HG03060 (cell line): ENCODE results near the gene SCAI.
"Not testable (repeated sequence)": the region's sequence is repeated elsewhere in the genome, so short reads cannot be mapped to it uniquely, and the experiment has no call there.

Source experiments
- ATAC-seq: cut with Tn5 transposase; IDR thresholded peaks from one replicate; pipeline ENCODE4 v1.9.1; 2021; ENCODE audit warnings: low read depth, moderate number of reproducible peaks; ENCODE audit not compliant: unreplicated experiment

SCAI gene

DNA sequence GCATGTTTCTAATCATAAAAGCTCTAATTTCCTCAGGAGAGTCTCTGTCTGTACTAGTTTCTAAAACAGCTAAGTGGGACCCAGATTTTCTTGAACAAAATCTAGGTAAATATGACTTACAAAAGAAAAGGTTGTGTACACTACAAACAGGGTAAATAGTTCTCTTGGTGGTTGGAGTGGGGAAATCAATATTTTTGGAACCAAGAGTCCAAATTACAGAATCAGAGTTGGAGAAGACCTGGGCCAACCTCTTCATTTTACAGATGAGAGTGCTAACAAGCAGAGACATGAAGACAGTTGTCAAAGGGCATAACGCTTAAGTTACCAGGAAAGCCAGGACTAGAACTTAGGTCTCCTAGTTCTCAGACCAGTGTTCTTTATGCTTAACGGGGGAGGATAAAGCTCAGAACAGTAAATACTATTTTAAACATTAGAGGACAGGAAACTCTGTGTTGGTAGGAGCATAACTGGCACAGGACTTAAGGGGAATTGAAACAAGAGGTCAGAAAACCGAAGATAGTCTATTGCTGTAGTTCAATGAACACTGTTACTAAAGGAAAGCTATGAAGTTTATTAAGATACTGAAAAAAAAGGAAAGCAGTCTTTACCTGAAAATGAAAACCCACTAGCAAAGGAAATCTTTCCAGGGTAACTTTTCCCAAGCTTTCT lies 193.1 kb downstream of the SCAI start:
- ATAC-seq = no peak

DNA sequence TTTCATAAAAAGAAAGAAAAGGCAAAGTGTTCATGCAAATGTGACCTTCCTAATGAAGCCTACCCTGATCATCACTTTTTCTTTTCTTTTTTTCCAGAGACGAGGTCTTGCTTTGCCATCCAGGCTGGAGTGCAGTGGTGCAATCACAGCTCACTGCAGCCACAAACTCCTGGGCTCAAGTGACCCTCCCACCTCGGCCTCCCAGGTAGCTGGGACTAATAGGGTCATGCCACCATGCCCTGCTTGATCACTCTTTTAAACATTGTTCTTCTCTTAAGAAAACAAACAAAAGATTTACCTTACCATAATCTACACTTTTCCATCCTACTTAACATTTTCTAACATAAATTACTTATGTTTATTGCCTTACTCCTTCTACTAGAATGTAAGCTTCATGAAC lies 193.9 kb downstream of the SCAI start:
- no peak for ATAC-seq

DNA sequence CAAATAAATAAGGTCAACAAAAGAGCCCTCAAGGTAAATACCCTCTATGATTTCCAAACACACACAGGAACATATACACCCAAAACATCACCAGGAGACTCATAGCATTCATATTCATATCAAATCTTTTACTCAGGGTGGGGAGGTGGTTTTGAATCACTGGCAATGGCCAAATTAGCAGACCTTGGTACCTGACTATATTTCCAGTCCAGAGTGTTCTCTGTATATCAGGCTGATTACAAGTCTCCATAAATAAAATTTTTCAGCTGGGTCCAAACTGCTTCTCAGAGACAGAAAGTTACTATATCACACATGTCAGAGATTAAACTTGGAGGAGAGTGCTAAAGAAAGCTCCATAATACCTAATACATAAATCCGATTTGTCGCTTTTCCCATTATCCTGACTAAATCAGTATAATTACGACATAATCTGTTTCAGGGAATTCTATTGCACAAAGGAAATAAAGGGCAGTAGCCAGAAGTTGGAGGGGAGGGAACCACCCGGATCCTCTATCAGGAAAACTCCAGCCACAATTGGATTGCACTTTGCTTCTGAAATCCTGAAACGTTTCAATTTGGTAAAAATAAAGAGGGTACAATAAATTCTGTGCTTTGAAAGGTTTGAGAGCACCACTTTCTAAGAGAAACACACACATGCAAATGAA lies 195.5 kb downstream of the SCAI start:
- no peak for ATAC-seq

DNA sequence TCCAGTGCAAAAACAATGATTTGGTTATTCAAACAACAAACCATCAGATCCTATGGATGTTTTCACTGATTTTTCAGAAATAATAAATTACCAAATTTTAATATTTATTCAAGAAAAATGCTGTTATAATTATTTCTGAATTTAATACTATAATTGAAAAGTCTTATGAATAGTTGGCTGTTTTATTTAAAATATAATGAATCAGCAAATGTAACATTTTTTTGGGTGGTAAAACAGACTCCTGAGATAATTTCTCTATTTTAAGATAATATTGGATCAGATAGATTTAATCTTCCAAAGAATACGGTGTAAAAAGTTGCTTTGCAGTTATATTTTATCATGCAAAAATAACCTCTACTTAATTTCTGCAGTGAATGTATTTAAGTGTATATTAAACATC lies 197.2 kb downstream of the SCAI start:
- ATAC-seq = no peak

DNA sequence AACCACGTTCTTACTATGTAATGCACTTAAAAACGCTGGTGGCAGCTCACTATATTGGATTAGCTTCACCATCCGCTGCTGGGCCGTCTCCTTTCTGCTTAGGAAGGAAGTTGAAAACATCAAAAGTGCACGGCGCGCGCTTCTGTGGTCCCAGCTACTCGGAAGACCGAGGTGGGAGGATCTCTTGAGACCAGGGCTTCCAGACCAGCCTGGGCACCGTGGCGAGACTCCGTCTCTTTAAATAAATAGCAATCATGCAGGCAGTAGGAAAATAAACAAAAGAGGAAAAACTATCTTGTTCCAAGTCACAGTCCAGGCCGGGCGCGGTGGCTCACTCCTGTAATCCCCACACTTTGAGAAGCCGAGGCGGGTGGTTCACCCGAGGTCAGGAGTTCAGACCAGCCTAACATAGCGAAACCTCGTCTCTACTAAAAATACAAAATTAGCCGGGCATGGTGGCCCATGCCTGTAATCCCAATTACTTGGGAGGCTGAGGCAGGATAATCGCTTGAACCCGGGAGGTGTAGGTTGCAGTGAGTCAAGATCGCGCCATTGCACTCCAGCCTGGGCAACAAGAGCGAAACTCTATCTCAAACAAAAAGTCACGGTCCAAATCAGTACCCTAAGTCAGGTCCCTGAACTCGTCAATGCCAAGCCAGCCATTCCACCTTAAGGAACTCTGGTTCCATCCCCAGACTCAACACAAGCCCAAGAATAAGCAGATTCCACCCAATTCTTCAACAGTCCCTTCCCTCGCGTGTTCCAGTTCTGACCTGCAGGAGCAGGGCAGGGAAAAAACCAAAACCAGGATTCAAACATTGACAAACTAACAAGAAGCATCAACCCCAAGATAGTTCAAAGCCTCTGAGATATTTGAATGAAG lies 201.4 kb downstream of the SCAI start:
- ATAC-seq = peak; percentile 20

DNA sequence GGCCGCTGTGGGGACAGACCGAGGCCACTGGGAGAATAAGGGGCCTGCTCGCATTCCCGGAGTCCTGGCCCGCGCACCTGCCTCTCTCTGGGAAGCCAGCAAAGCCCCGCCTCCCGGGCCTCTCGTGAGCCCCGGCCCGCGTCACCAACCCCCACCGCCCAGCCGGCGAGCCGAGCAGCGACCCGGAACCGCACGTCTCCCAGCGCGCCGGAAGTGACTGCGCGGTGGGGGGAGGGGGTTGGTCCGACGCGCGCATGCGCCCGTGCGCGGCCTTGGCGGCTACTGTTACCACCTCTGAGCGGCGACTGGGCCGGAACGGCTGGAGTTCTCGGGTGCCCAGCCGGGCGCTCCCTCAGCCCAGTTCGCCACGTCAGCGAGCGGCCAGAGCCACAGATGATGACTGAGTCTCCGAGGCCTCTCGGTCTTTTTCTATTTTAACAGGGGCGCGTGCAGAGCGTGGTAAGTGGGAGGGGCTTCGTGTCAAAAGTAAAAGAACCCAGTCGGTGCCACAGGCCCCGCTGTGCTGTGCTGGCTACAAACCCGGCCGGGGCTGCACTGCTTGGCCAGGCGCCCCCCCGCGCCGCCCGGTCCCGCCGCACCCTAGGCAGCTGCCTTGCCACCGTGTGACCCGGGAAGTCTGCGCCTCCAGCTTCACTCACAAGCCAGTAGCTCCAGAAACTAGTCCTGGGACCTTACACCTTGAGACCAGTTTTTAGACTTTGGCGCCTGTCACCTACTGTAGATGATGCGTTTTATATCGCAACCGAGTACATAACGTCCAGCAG lies 202.2 kb downstream of the SCAI start, which contains the start of gene GOLGA1:
GOLGA1 (minus strand) TSS at position 190 of the 785 bp plus-strand sequence. CDS start 2,372 bp downstream, outside the sequence.
- ATAC-seq = peak; percentile 67

DNA sequence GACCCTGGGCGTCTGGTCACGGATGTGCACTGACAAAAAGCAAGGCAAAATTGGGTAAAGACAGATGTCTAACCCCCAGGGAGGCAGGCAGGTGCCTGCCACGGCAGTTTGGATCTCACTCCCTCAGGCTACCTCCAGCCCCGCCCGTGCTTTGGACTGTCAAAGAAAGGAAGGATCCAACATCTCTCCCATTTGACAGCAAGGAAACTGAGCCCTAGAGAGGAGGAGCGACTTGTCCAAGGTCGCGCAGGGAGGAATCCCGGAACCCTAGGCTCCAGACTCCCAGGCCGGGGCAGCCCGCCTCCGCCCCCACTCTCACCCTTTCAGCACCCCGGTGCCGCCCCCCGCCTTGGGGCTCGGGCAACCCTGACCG lies 202.8 kb downstream of the SCAI start:
- ATAC-seq = peak; percentile 10

DNA sequence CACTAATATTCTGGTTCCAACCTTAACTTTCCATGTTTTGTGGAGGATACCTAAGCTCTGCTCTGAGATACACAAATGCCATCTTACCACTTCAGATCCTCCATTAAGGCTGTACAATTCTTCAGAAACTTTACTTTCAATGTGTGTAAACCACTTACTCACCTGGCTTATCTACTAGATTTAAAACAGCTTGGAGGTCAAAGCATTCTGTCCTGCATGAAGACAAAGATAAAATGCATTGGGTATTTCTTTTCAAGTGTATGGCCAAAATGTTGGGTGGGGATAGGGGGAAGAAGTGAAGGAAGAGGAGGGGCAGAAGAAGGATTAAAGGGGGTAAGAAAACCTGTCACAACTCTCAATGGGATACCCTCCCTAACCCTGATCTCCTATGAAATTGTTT lies 203.4 kb downstream of the SCAI start:
- ATAC-seq = no peak

DNA sequence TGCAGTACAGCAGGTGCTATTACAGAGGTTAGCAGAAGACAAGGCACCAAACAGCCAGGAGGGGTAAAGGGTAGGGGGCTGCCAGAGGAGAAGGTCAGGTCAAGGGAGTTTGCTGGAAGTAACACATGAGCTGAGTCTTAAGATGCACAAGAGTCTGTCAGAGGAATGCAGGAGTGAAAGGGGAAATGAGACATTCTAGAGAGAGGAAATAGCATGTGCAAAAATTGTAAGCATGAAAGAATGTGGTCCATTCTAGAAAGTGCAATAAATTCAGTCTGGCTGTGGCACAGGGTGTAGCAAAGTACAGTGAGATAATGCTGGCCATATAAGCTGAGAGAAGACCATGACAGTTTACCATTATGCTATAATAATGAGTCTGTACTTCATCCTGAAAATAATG lies 209.0 kb downstream of the SCAI start:
- no peak for ATAC-seq

DNA sequence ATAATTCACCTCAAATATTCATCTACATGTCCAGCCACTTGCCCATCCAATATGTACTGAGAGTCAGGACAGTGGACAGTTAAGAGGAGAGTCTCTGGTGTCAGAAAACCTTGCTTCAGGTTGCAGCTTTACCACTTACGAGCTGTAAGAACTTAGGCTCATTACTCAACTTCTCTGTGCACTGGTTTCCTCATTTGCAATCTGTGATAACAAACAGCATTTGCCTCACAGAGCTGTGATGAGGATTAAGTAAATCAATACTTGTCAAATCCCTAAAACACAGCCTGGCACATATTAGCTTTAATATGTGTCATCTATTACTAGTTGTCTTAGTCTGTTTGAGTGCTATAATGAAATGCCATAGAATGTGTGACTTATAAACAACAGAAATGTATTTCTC lies 211.0 kb downstream of the SCAI start:
- ATAC-seq = no peak

DNA sequence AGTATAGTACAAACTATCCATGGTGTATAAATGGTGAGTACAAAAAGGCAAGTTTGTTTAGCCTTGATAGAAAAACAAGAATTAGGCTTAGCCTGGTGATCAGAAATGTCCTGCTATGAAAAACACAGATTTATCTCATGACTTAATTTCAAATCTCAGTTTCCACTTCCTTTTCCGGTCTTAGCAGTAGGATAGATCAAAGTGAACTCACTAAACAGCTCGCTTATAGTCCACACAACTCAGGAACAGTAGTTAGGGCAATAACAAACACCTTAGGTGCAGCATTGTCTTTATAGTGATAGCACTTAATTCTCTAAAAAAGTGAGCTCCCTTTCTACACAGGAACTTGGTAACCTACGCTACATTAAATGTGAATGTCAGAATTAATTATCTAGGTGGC lies 213.9 kb downstream of the SCAI start:
- no peak for ATAC-seq

DNA sequence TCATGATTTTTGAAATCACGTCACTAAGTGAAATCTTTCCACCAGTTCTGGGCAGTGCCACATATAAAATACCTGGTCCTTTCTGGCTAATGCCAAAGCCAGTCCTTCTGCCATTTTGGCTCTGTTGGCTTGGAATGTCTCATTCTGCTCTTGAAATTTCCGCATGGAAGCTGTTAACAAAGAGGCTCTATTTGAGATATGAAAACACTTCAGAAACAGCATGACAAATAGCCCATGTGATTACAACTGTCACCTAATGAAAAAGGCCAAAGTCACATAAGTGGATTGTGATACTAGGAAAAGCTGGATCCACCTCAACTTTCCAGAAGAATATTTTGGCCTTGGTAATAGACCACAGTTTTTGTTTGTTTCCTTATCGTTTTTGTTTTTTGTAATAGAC lies 215.2 kb downstream of the SCAI start:
- no peak for ATAC-seq

DNA sequence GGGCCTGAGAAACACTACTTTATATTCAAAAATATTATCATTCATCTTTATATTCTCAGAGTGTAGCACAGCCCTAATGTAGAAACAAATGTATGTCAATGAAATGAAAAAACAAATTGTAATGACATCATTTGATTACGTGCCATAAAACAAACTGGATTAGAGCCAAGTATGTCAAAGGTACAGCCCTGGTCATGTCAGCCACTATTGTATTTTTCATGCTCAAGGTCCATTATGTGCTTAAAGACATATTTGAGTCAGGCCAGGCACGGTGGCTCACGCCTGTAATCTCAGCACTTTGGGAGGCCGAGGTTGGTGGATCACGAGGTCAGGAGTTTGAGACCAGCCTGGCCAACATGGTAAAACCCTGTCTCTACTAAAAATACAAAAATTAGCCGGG lies 222.9 kb downstream of the SCAI start:
- ATAC-seq = not testable (repeated sequence)

DNA sequence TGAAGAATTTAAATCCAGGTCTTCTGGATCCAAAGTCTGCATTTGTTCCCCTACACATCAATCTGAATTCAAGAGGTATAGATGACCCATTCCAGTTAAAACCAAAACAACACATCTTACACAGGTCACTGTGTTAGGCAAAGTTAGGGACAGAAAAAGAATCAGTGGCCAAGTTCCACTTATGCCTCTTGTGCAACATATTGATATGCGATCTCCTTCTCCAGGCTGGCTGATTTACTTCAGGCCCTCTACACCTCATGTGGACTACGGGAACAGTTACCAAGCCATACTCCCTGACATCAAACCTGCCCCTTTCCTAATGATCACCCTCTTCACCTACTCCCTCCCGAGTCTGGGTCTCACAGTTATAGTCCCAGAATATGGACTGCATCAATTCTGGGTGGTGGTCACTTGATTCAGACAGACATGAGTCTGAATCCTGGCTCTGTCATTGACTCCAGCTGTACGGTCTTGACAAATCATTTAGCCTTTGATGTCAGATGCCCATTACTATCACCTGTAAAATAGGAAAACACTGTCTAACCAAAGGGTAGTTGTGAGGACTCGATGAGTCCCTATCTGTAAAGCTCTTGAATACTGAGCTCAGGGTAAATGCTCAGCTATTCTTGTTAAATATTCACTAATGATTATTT lies 228.4 kb downstream of the SCAI start:
- ATAC-seq = no peak

DNA sequence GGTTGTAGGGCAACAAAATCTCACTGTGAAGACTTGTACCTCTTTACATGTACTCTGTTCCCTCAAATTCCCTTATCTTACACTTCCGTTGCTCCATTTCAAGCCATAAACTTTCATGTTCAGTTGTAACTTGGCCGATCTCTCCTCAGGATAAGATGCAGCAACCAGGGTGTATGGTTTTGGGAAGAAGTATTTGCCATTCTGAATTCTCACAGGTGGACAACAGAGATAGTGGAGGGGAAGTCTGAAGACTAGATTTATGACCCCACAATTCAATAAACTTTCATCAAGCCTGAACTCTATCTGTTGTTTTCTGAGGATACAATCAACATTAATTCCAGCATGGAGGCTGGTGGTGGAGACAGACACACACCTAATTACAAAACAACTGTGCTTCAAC lies 229.9 kb downstream of the SCAI start:
- no peak for ATAC-seq

DNA sequence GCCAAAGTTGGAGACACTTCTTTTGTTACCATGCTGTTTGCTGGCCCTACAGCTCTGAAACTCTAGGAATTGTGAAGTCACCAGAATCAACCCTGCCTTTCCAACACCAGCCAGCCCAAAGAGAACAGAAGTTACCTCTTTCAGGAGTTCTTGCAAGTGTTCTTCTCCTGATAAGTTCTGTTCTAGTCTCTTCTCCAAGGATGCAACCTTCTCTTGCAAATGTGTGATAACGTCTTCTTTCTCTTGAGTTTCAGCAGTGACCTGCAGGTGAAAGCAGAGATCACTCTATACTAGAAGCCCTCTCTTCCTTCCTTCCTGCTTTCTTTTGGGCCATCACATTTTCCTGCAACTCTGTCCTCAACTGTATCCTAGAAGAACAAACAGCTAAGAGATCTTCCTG lies 231.6 kb downstream of the SCAI start:
- no peak for ATAC-seq

DNA sequence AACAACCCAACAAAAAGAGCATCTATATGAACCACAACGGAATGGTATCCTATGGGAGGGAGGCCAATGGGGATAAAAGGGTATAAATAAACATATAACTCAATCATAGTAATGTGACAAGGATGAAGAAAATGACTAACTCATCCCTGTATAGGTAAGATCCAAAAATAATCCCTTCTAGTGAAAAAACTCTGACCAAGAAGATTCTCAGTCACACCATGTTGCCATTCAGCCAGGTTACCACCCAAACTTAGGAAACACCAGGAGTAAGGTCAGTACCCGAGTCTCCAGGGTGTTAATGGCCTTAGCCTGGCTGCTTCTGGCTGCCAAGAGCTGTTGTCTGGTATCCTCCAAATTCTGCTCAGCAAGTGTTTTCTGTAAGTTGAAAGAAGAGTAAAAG lies 235.2 kb downstream of the SCAI start:
- no peak for ATAC-seq

DNA sequence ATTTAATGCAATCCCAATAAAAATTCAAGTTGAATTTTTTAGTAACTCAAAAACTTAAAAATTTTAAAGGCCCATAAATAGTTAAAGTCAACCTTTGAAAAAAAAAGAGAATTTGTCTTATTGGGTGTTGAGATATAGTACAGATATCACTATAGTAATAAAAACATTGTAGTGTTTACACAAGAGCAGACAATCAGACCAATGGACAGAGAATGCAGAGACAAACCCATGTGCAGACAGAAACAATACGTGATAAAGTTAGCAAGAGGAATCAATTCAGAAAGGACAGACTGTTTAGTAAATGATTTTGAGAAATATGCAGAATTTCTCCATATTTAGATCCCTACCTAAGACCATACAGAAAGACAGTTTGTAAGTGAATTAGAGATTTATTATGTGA lies 236.4 kb downstream of the SCAI start:
- ATAC-seq = no peak

DNA sequence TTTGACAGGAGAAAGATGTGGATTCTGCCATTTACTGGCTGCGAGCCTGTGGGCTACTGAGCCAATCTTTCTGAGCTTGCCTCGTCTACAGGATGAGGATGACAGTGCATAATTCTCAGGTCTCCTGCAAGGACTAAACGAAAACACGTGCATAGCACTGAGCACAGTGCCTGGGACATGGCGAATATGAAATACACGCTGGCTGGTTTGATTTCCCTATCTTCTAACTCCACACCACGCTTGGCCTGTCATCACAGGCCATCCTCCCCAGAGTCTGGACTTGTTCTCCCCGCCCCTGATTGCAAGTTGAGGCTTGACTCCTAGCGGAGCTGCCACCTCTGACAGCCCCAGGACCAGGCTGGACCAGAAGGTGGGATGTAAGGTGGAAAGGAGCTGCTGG lies 243.5 kb downstream of the SCAI start:
- no peak for ATAC-seq
